GM19372 (cell line): Measurements from ENCODE around the gene NLRP9.

Experiments used
- ATAC-seq: cut with Tn5 transposase; IDR thresholded peaks from one replicate; pipeline ENCODE4 v1.9.1; 2021; ENCODE audit warnings: mild to moderate bottlenecking, low read depth, moderate library complexity; ENCODE audit not compliant: unreplicated experiment

NLRP9 gene

DNA sequence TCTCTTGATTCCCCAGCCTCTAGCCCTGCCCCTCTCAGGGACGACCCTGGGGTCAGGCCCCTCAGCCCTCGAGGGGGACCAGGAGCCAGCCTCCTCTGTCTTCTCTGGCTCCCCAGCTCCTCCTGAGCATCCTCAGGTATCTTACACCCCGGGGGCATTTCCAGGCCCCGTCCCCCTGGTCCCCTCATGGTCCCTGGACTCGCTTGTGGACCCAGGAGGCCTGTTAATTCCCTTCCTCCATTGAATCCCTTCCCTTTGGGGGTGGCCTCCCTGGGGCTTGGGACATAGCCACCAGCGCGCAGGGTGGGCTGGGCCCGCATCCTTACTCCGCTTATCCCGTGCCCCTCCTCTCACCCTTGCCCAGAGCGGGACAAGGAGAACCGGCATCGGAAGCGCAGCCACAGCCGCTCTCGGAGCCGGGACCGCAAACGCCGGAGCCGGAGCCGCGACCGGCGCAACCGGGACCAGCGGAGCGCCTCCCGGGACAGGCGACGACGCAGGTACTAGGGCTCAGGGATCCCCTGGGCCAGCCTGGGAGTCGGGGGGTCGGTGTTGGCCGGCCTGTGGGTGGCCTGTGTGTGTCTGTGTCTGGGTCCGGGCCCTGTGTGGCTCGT is 79.2 kb downstream of the NLRP9 start:
- no peak for ATAC-seq
